22Rv1 (cell line): Measurements from ENCODE around the gene GABBR1.

ENCODE experiments used
- H3K27ac ChIP-seq: fragments of 450-650 bp; 2 replicates; pipeline ENCODE4 v1.5.1; 2017
- ZFX ChIP-seq: fragments of 450-650 bp; IDR thresholded peaks from 2 replicates; pipeline ENCODE4 v1.6.1; 2017; ENCODE audit warnings: antibody characterized with exemption, borderline replicate concordance
- TF ChIP-seq, protein P1 (sequence below): fragments of 450-650 bp; IDR thresholded peaks from 2 replicates; pipeline ENCODE4 v1.5.1; 2017; ENCODE audit warnings: mild to moderate bottlenecking

The GABBR1 gene

DNA sequence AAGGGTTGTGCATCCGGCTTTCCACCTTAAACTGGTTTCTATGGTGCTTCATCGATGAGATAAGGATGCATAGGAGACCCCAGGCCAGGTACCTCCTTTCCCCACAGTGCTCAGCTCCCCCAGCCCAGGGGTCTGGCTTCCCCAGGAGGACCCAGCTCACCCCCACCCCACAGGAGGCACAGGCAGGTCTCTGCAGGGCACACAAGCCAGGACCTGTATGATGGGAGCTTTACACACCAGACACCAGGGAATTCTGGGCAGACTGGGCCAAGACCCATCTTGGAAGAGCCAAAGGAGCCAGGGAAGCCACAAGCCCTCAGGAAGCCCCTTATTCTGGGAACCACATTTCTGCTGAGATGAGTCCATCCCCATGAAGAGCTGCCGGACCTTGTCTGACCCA is 103.0 kb downstream of the GABBR1 start:
- no peak for TF ChIP-seq ZFX
- TF ChIP-seq, protein P1, sequence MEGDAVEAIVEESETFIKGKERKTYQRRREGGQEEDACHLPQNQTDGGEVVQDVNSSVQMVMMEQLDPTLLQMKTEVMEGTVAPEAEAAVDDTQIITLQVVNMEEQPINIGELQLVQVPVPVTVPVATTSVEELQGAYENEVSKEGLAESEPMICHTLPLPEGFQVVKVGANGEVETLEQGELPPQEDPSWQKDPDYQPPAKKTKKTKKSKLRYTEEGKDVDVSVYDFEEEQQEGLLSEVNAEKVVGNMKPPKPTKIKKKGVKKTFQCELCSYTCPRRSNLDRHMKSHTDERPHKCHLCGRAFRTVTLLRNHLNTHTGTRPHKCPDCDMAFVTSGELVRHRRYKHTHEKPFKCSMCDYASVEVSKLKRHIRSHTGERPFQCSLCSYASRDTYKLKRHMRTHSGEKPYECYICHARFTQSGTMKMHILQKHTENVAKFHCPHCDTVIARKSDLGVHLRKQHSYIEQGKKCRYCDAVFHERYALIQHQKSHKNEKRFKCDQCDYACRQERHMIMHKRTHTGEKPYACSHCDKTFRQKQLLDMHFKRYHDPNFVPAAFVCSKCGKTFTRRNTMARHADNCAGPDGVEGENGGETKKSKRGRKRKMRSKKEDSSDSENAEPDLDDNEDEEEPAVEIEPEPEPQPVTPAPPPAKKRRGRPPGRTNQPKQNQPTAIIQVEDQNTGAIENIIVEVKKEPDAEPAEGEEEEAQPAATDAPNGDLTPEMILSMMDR: no peak
- no peak overlapping the region for H3K27ac ChIP-seq

DNA sequence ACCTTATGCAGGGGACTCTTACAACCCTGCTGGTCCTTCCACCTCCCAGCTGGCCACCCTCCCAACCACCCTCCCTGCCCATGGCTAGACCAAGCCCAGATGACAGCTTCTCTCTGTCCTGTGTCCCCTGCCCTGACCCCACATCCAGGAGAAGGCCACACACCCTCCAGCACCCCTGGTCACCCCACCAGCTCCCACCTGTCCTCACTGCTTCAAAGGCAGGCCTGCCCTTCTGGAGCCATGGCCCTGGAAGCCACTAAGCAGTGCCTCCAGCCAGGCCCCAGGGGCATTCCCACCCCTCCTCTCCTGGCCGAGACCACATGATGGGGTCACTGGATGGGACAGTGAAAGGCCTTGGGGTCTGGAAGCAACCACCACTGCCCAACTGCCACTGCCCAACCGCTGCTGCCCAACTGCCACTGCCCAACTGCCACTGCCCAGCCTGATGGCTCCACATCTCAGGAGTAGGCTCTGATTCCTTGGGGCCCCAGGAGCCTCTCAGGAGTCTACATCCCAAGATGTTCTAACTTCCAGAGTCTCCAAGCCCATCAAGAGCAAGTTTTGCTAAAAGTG is 103.9 kb downstream of the GABBR1 start:
- no peak for TF ChIP-seq ZFX
- TF ChIP-seq, protein P1: no peak
- H3K27ac ChIP-seq: no peak overlapping the region

DNA sequence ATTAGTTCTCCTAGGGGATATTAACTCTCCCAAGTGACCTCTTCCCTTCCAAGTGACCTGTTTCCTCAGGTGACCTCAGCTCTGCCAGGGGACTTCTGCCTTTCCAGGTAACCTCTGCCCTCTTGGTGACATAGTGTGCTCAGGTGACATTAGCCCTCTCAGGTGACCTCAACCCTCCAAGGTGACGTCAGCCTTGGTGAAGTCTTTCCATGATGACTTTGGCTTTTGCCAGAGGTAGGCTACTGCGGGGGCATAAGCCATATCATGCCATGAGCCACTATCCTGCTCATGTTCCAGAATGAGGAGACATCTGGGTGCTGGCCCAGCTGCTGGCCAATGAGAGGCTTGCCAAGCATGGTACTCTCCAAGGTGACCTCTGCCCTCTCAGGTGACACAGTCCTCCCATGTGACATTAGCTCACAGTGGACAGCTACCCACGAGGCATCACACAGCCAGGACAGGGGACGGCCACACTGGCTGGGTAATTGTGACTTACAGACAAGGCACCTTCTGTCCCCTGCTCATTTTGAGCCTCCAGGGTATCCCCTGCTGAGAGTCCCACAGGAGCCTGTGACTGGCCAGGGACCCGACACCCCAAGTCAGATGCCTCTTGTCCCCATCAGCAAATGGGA is 104.6 kb downstream of the GABBR1 start:
- TF ChIP-seq, protein P1: no peak
- TF ChIP-seq ZFX: no peak
- H3K27ac ChIP-seq: no peak overlapping the region

DNA sequence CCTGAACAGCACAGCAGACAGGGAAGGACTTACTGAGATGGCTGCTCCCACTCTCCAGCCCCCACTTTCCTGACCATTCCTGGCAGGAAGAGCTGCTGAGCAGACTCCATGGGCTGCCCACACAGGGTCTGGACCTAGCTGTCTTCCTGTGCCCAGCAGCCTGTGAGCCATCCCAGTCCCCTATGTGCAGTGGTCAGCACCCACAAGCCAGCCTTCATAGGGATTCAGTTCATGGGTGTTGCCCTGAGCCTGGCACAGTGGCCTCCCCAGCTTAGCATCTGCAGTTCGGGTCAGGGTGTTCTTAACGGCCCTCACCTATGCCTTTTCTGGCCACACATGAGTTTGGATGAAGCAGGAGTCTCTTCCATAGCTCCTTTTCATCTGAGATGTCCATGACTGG is 105.4 kb downstream of the GABBR1 start:
- TF ChIP-seq ZFX: no peak
- no peak overlapping the region for H3K27ac ChIP-seq

DNA sequence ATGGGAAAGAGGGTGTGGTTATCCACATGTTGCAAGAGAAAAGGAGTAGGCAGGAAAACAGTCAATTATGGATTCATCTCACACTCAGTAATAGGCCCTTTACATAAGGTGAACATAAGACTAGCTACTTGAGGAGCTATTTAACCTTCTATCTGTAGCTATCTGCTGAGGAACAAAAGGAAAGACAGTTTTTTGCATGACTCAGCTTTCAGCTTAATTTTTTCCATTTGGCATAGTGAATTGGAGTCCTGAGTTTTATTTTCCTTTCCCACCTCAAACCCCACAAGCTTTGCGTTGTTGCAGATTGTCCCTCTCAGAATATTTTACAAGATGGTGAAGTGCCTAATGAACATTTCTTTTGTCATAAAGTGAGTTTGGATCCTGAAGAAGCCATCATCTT is 105.9 kb downstream of the GABBR1 start:
- no peak overlapping the region for H3K27ac ChIP-seq
- TF ChIP-seq, protein P1: no peak
- TF ChIP-seq ZFX: no peak

DNA sequence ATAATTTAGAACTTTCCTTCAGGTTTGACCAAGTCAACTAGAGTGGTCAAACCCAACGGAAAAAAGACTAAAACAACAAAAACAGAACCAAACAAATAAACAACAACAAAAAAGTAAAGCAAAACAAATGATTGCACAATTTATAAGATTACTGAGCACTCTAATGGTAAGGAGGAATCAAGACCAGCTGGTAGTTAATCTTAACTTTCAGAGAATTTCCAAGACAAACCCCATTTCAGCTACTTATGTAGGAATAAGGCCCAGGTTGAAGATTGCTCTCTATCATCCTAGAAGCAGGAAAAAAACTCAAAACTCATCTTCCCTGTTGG is 107.7 kb downstream of the GABBR1 start:
- H3K27ac ChIP-seq: no peak overlapping the region
- no peak for TF ChIP-seq ZFX
- TF ChIP-seq, protein P1: no peak

DNA sequence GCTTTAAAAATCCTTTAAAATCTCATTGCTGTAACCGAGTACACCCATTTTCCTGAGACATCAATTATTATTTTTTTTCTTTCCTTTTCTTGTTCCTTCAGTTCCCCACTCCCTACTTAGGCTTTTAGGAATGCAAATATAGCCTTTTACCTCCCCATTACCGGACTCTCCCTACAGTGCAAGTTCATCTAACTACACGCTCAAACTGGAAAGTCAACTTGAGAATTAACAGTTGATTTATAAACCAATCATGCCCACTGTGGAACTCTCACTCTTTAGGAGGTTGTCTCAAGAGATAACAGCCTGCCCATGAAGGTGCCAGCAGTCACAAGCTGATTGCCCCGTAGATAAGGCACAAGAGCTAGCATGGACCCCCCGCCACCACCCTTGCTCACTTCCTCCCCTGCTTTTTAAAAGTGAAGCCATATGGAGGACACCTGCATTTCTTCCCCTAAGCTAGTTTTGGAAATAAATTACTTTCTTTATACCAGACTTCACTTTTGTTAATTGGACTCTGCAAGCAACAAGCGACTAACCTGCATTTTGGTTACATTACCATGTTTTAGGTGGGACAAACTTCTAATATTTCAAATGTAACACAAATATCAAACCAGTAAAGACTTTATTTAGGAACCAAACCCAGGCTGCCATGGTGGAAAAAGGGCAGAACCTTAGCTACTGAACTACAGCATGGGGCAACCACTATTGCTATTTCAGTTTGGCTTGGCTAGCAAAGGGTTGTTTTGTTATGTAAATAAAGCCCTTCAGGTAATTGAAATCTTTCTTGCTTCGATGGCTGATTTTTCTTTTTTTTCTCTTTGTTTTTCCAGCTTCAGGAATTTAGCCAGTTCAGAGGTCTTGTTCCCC is 108.3 kb downstream of the GABBR1 start:
- TF ChIP-seq, protein P1: no peak
- no peak for TF ChIP-seq ZFX
- H3K27ac ChIP-seq: no peak overlapping the region
